AG04449 (cell line): ENCODE measurements around the gene D2HGDH.

Source experiments
- CTCF ChIA-PET: fragments of 350-600 bp; formaldehyde crosslinking; extraction: SDS; loops from one replicate; lab custom pipeline; 2021; ENCODE audit warnings: antibody characterized with exemption; lab: Yijun Ruan, JAX
- POLR2A ChIA-PET: fragments of 400-600, 350-600 bp; formaldehyde crosslinking; extraction: SDS; loops from one replicate; lab custom pipeline; 2020; ENCODE audit warnings: antibody characterized with exemption, inconsistent platforms; lab: Yijun Ruan, JAX
- DNase-seq: peaks from one replicate; pipeline ENCODE4 v3.0.0-alpha.2; 2010; ENCODE audit warnings: low read depth, low spot score
- H3K4me3 ChIP-seq: 2 replicates; pipeline ENCODE4 v1.5.1; 2011; ENCODE audit warnings: low read depth, mild to moderate bottlenecking, control low read depth, low read length
- CTCF ChIP-seq: IDR thresholded peaks from one replicate; pipeline ENCODE4 v1.5.1; 2011; ENCODE audit warnings: mild to moderate bottlenecking, moderate library complexity, low read length, control low read depth, inconsistent platforms; ENCODE audit not compliant: insufficient read depth; ENCODE audit errors: missing control alignments

D2HGDH gene

GRCh38 chr2:241811952-241812729 is 77.7 kb downstream of the D2HGDH start:
- DNase-seq, result no peak
- H3K4me3 ChIP-seq, result no peak overlapping the region
- no peak for TF ChIP-seq CTCF
- POLR2A ChIA-PET, result no interaction called here
- CTCF ChIA-PET, result no interaction called here

DNA sequence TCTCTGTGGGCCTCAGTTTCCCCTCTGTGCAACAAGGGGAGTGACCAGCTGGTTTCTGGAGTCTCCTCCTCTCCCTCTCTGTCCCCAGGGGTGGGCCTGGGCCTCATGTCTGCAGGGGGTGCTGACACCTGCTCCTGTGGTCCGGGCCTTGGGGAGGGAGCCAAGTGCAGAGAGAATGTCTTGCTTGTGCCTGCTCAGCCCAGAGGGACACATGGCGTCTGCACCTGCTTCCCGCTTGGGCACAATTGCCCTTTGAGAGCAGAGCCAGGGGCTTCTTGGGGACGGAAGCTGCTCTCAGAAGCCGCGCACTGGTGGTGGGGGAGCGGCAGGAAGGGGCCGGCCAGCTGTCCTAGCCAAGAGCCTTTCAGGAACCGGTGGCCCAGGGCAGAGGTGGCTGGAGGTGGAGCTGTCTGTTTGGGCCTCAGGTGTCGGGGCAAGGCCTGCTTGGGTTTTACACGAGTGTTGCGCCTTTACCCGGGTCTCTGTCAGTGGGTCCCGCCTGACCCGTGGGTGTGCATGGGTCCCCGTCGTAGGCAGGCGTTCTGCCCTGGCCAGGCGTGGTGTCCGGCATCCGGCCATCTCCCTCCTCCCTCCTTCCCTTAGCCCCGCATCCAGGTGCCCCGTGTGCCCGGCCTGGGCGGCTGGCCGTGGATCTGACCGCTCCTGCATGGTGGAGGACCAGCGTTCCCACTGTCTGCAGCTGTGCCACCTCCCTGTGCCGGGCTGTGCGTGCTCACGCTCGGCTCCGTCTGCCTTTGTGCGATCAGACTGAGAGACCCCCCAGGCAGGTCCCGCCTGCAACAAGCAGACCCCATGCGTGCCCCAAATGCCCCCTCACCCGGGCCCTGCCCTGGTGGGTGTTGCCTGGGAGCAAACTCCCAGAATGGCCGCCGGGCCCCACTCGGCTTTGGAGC is 78.6 kb downstream of the D2HGDH start:
- no peak for TF ChIP-seq CTCF
- H3K4me3 ChIP-seq, result no peak overlapping the region
- POLR2A ChIA-PET, result no interaction called here
- CTCF ChIA-PET, result no interaction called here
- no peak for DNase-seq

- POLR2A ChIA-PET, result no interaction called here
Observed at GRCh38 chr2:241813644-241814392, 79.4 kb downstream of the D2HGDH start.

DNA sequence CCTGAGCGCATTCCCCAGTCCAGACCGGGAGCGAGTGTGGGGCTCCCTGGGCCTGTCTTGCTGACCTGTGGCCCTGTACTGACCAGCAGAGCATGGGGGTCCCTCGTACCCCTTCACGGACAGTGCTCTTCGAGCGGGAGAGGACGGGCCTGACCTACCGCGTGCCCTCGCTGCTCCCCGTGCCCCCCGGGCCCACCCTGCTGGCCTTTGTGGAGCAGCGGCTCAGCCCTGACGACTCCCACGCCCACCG is 79.9 kb downstream of the D2HGDH start:
- POLR2A ChIA-PET, result no interaction called here

More at GRCh38 chr2:241813644-241814392, 79.4 kb downstream of the D2HGDH start:
- CTCF ChIA-PET, result no interaction called here
- no peak overlapping the region for H3K4me3 ChIP-seq
- no peak for TF ChIP-seq CTCF
- no peak for DNase-seq

GRCh38 chr2:241814643-241815476 is 80.4 kb downstream of the D2HGDH start:
- ChIA-PET POLR2A (no interaction called here), CTCF (no interaction called here)
- H3K4me3 ChIP-seq, result no peak overlapping the region
- no peak for DNase-seq
- TF ChIP-seq CTCF, result no peak

More for the DNA sequence above, 79.9 kb downstream of the D2HGDH start:
- CTCF ChIA-PET, result no interaction called here
- DNase-seq, result no peak
- no peak overlapping the region for H3K4me3 ChIP-seq
- TF ChIP-seq CTCF, result no peak
